Sciatic nerve (tissue), 2 donors: Measurements from ENCODE around the gene C3orf22. TPM values are rescaled to one million over a fixed set of nuclear protein-coding genes. Genes with fewer than 3 reads are reported as not detected.
"Not testable (repeated sequence)": the region's sequence is repeated elsewhere in the genome, so short reads cannot be mapped to it uniquely, and the experiment has no call there.

Experiments used
- ATAC-seq: fragments of 200-7000 bp; cut with Tn5 transposase; one replicate; pipeline ENCODE4 v1.9.1; 2020; ENCODE audit warnings: mild to moderate bottlenecking, moderate library complexity
- DNase-seq: peaks from one replicate; pipeline ENCODE4 v3.0.0-alpha.2; 2020; ENCODE audit warnings: low spot score
- intact Hi-C: fragments of 100-400 bp; cut with DNase I; formaldehyde crosslinking; loops from one replicate; pipeline ENCODE4 v1.14.2; 2022
- total RNA-seq: library from RNA; stranded (reverse); fragmentation: NEBNext Ultra II Directional; extraction: Animal tissue kit (Norgen Biotek cat#: 25700); gene quantifications from one replicate; pipeline ENCODE4 v1.2.1, GENCODE V29; 2021
- donor health status: DM: no; HTN: no; CAD: no.
- donor health status: DM: no; HTN: no; CAD: no.

C3orf22 gene
- total RNA-seq, 1 donor from 2014 or later, result not detected

DNA sequence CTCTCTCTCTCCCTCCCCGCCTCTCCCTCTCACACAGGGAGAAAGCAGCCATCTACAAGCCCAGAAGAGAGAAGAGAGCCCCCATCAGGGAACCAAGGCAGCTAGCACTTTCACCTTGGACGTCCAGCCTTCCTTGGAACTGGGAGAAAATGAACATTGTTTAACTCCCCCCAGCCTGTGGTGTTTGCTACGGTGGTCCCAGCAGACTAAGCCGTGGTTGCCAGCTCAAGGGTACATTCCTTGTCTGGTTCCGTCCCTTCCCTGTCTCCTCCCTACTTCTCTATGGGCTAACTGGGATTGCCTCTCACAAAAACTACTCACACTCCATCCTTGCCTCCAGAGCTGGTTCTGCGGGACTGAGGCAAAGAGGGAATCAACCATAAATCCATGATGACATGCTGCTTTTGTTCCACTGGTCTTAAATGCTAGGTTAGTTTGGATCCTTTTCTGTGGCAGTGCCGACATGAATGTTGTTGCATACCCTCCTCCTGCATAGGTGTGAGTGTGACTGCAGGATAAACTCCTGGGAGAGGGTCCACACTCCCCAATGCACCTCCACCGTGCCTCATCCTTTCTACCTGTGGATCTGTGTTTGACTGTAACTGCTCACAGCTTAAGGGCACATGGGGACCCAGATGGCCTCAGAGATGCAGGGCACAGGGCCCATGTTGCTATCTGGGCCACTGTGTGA lies 12.0 kb downstream of the C3orf22 start:
- ATAC-seq (no peak), DNase-seq (no peak)
- intact Hi-C loops, result no loop called here

DNA sequence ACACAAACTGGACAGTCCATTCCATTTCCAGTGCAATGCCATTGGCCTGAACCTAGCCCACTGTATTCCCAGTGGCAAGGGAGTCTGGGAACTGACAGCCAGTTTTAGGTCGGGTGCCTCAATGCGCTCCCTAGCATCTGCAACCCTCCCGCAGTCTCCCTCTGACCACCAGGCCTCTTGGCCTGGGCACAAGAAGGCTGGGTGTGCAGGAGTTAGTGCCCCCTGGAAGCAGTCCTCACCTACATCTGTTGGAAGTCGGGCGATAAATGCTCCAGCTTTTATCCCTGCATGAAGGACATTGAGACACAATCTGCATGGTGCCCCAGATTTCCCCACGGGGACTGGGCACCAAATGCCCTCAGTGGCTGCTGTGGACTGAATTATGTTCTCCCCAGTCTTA lies 12.7 kb downstream of the C3orf22 start:
- DNase-seq, result peak; percentile 19
- intact Hi-C loops, result no loop called here
- no peak for ATAC-seq

DNA sequence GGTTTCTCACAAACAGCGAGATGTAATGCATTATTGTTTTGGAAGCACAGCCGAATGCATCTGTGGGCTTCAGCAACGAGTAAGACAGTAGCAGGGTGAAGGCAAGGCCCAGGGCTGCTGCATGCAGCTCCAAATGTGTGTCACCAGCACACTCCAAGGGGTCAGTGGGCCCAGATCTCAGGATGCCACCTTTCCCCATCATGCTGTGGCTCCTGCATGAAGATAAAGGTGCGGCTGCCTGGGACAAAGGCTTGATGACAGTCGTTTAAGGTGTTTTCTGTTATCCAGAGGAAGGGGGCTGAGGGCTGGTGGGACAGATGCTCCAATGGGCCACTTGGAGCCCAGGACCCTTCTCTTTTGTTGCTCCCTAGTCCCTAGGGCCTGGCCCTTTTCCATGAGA lies 13.2 kb downstream of the C3orf22 start:
- intact Hi-C loops, result no loop called here
- peak; percentile 21 for DNase-seq
- ATAC-seq, result no peak

DNA sequence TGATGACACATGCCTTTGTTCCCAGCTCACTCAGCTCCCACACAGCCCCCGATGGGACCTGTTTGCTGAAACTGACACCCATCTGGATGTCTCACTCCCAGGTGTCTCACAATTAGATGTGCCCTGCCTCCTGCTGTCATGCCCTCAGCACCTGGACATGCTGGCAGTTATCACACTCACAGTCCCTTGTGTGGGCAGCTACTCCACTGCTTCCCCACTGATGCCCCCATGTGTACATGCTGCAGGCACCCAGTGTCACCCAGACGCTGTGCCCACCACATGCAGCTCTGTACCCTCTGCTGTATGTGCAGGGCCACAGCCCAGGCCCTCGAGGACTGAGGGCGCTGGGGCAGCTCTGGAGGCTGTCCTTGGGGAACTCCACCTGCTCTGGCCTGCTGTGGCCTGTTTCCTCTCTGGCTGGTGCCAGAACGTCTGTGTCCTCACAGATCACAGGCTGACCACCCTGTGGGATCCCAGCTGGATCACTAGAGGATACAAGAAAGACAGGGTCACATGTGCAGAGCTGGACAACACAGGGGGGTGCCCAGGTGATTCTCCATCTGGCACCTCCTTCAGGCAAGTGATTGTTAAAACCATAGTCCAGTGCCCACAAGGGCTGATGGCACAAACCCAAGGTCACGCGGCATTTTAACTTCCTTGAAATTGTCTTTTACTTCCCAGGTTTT lies 14.0 kb downstream of the C3orf22 start:
- no peak for ATAC-seq
- intact Hi-C loops, result no loop called here
- DNase-seq, result peak; percentile 31

DNA sequence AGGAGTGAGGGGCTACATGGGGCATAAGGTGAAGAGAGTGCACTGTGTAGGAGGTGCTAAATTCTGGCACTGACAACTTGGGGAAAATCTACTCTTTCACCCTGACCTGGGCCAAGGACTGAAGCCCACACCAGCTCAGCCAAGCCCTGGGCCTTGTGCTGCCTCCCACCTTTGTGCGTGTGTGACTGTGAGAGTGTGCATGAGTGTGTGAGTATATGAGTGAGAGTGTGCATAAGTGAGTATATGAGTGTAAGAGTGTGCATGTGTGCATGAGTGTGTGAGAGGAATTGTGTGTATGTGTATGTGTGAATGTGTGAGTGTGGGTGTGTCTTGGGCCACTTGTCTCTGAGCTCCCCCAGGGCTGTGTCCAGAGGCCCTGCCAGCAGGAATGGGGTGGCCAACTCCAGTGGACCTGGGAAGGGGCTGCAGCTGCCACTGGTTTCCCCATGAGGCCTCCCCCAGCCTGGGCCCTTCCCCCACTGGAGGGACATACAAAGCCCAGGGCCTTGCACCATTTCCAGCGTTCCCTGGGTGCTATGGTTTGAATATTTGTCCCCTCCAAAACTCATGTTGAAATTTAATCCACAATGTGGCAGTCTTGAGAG lies 15.2 kb downstream of the C3orf22 start:
- intact Hi-C loops, result no loop called here
- peak; percentile 38 for DNase-seq
- ATAC-seq, result no peak

DNA sequence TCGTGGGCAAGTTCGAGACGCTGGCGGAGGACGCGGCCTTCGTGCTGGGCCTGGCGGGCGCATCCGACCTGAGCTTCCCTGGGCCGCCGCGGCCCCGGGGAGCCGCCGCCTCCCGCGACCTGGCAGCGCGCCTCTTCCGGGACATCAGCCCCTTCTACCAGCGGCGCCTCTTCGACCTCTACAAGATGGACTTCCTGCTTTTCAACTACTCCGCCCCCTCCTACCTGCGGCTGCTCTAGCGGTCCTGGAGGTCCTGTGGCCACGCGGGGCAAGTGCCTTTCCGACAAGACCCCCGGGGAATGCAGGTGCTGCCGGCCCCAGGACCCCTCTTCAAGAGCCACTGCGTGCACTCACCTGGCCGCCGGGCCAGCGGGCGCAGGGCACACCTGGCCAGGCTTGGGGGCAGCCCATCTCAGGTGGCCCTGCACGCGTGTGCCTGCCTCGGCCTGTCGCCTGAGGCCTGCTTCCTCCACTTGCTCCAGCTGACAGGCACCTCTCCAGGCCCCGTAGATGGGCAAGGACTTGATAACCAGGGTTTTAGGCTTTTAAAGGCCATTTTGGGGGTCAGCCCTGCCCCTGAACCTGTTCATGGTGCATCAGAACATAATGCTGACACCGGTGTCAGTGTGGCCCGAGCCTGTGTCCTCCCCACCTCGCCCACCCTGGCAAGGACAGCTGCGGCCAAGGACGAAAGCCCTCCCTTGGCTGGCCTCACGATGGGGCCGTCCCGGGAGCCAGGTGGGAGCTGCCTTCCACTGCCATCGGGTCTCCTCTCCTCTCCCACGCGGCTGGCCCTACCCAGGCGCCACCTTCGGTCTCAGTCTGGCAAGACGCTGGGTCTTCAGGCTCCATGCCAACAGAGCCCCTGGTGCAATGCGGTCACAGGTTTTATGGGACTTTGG lies 16.1 kb downstream of the C3orf22 start:
- ATAC-seq, result no peak
- intact Hi-C loops, result no loop called here
- DNase-seq, result peak; percentile 50

DNA sequence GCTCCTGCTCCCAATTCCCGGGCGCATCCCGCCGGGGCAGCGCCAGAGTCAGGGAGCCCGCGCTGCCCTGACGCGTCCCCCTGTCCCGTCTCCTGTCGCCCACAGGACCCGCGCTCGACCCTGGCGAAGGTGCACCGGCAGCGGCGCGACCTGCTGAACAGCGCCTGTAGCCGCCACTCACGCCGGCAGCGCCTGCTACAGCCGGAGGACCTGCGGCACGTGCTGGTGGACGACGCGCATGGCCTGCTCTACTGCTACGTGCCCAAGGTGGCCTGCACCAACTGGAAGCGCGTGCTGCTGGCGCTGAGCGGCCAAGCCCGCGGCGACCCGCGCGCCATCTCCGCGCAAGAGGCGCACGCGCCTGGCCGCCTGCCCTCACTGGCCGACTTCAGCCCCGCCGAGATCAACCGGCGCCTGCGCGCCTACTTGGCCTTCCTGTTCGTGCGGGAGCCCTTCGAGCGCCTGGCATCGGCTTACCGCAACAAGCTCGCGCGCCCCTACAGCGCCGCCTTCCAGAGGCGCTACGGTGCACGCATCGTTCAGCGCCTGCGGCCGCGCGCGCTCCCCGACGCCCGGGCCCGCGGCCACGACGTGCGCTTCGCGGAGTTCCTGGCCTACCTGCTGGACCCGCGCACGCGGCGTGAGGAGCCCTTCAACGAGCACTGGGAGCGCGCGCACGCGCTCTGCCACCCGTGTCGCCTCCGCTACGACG lies 16.9 kb downstream of the C3orf22 start:
- intact Hi-C loops, result no loop called here
- ATAC-seq (no peak), DNase-seq (peak; percentile 42)

DNA sequence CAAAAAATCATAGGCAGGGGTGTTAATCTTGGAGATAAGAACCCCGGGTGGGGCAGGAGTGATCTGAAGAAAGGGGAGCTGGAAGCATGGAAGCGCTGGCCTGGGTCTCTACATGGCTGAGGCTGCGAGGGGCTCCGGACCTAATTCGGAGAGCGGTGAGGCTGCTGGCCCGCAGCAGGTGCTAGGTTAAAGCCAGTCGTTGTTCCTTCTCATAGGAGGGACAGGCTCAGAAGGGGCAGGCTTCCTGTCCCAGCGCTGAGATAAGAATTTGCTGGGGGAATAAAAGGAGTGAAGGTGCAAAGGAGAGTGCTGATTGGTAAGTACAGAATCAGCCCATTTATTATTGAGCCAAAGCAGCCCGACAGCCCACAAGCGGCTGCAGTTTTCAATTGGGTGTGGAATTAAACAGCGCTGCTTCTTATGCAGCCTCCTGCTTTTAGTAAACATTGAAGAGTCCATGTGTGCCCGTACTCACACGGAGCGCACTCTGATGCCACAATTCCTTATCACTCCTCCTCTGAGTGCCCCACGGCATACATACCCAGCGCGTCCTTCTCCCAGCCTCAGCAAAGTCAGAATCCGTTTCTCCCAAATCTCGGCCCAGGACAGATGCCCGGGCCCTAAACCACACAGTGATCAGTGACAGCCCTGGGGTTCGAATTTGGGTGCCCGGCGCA lies 17.6 kb downstream of the C3orf22 start:
- peak; percentile 45 for DNase-seq
- intact Hi-C loops, result no loop called here
- ATAC-seq, result no peak

DNA sequence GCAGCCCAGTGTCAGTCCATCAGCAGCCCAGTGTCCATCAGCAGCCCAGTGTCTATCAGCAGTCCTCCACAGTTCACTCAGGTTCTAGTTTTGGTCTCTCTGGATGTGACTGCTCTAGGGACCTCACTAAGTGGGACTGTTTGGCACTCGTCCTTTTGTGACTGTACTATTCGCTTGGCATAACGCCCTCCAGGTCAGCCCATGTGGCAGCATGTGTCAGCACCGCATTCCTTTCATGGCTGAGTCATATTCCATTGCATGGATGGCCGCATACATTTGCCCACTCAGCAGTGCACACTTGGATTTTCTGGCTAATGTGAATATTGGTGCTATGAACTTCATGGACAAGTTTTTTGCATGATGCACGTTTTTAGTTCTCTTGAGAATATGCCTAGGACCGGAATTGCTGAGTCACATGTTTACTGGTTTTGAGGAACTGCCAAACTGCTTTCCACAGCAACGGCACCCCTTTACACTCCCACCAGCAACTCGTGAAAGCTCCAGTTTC lies 18.3 kb downstream of the C3orf22 start:
- intact Hi-C loops, result no loop called here
- ATAC-seq (peak; percentile 30), DNase-seq (peak; percentile 52)

DNA sequence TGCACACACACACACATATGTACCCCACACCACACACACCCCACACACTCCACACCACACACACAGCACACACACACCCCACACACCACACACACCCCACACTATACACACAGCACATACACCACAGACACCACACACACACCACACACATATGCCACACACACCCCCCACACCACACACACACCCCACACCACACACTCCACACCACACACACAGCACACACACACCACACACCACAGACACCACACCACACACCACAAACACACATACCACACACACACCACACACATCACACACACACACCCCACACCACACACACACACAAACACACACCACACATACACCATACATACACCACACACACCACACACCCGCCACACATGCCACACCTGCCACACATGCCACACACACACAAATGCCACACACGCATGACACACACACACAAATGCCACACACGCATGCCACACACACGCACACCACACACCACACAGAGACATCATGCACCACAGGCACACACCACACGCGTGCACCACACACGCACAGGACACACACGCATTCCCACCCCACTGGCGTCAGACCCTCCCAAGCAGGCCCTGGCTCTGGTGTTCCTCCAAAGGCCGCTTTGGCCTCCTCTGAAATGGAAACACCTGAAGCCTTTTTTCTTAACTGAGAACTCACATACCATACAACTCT lies 19.0 kb downstream of the C3orf22 start:
- no peak for ATAC-seq
- DNase-seq, result peak; percentile 28

DNA sequence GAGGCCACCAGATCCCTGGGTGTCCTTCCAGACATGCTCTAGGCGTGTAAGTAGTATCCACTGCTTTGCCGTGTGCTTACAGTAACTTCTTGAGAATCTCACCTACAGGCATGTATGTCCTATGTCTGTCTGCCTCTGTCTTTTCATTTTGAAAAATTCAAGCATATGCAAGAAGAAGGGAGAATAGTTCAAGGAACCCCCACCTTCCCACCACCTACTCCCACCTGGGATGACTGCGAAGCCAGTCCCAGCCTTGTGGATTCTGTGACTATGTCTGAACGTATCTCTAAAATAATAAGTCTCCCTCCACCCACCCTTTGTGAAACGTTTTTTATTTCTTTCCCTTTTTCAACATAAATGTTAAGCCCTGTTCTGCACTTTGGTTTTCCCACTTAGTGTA lies 19.8 kb downstream of the C3orf22 start:
- ATAC-seq (no peak), DNase-seq (no peak)
- intact Hi-C loops, result no loop called here

More for the DNA sequence above, 19.0 kb downstream of the C3orf22 start:
- intact Hi-C loops, result no loop called here

DNA sequence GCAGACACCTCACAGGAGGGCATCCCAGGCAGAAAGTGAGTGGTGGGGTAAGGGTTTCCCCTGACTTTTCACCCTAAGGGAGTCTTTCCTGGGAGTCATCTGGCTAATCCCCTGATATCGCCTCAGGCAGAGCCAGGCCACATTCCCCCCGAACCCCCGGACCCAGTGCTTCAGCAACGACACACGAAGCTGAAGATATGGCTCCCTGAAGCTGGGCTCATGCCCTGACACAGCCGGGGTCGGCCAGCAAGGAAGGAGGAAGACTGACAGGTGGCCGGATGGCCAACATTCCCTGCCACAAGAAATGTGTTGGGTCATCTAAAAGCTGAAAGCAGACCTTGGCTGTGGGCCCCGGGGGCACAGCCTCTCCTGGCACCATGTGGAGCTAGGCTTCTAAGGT lies 20.4 kb downstream of the C3orf22 start:
- DNase-seq, result peak; percentile 53
- ATAC-seq, result no peak
- intact Hi-C loops, result no loop called here

DNA sequence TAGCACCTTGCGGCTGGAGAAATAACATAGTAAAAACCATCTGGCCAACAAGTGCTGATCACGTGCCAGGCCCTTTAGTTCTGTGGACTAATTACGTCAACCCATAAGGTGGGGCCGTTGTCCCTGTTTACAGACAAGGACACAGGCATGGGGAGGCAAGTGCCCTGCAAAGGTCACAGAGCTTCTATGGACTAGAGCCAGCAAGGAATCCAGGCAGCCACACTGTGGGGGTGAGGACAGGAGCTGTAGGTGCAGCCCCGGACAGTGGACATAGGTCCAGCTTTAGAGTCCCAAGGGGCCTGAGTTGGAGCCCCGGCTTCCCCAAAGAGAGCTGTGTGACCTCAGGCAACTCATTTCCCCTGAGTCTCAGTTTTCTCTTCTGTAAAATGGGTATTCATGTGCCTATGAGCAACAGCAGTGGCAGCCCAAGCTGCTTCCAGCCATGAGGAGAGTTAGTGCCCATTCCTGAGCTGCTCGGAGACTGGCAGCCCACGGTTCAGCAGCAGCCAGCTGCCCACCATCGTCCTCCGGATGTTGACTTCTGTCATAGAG lies 20.9 kb downstream of the C3orf22 start:
- intact Hi-C loops, result no loop called here
- ATAC-seq (no peak), DNase-seq (peak; percentile 42)

DNA sequence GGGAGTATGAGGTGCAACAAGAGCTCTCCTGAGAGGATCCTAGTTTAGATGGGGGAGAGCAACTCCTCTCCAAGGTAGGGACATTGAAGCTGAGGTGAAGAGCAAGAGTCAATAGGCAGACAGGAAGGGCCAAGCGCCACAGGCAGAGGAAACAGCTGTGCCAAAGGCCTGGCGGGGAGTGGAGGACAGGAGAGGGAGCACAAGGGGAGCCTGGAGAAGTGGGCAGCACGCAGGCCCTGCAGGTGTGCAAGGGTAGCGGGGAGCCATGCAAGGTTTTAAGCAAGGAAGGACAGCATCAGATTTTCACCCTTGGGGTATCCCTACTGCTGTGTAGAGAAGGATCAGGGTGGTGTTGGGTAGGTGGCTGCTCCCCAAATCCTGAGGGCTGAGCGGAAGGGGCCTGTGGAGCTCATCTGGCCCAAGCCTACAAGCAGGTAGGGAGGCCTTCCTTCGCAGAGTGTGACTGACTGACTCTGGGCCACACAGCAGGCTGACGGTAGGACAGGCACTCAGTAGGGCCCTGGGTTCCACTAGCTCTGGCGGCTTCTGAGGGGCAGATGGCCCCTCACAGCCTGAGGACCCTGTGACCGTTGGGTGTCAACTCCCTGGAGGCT lies 21.5 kb downstream of the C3orf22 start:
- intact Hi-C loops, result no loop called here
- DNase-seq, result peak; percentile 32
- ATAC-seq, result no peak

DNA sequence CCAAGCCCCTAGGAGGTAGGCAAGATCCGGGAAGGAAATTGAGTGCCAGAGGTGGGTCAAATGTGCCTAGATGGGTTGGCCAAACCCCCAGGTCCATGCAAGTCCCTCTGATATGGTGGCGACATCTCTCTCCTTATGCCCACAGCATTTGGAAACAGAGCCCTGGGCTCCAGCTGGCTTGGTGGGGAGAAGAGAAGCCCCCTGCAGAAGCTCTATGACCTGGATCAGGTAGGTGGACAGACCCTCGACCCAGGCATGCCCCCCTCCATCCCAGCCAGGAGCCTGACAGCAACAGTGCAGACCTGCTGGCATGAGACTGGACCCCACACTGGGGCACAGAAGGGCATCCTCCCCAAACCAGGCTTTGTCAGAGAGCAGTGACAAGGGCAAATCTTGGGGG lies 22.6 kb downstream of the C3orf22 start:
- intact Hi-C loops, result no loop called here
- DNase-seq, result peak; percentile 27
- ATAC-seq, result no peak

DNA sequence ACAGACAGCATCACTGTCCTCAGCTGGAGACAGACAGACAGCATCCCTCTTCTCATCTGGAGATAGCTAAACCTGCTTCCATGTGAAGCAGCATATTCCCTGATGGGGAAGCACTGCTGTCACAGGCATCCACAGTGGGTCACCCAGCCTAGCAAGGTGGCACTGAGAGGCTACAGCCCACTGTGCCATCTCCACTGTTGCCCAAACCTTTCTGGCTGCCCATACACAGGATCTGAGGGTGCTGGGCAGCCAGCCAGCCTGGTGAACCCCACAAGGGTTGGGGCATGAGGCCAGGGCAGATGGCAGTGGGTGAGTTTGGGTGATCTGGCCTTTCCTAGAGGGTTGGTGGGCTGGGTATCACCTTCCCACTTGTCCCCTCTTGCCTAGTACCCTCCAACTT lies 23.1 kb downstream of the C3orf22 start:
- intact Hi-C loops, result no loop called here
- no peak for DNase-seq

DNA sequence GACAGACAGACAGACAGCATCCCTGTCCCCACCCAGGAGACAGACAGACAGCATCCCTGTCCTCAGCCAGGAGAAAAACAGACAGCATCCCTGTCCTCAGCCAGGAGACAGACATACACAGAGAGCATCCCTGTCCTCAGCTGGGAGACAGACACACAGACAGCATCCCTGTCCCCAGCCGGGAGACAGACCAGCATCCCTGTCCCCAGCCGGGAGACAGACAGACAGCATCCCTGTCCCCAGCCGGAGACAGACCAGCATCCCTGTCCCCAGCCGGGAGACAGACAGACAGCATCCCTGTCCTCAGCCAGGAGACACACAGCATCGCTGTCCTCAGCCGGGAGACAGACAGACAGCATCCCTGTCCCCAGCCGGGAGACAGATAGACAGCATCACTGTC lies 24.0 kb downstream of the C3orf22 start:
- ATAC-seq, DNase-seq, intact Hi-C loops: not testable (repeated sequence)

More for the DNA sequence above, 23.1 kb downstream of the C3orf22 start:
- ATAC-seq, result no peak
